ENCODE measurements around the gene ELFN1. TPM values are rescaled to one million over a fixed set of nuclear protein-coding genes. Genes with fewer than 3 reads are reported as not detected.

Gene ELFN1
- total RNA-seq, 5 donors from 2014 or later (not counting 1 experiment from before 2014, with no cell fraction given): 0.06 to 0.12 (median 0.07) TPM; not detected in 2

DNA sequence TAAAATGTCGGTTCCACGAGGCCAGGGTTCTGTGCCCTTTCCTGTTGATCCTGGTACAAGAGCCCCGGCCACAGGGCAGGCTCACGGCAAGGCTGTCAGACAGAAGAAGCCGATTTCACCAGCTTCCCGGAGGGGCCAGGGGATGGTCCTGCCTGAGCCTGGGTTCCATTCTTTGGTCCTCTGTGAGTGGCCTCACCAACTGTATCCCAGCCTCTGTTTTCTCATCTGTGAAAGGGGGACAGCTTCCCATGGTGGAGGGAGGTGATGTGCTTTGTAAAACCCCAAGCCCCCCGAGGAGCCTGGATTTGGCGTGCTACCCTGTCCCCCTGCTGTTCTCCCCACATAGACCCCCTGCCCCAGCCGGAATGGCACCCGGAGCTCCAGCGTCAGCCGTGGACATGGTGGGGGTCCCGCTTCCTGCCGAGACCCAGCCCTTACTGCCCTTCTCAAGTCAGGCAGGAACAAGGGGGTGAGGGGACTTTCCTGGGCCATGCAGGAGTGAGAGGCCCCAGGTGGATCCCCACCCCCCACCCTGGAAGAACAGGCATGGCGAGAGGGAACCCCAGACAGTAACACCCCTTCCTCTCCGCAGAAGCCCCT lies 28.3 kb upstream of the ELFN1 start:
- DNase-seq (no peak), ATAC-seq (replicated peaks in 1 of 4) (no peak)
- Mint-ChIP-seq H3K27me3 (peaks cover 3 to 19% of the 10 kb centered on the region in 2 donors), H3K9me3 (peaks cover 0 to 5% (median 0%) of the 10 kb centered on the region in 3 donors), H3K4me1 (no peaks in the 10 kb centered on the region), H3K4me3 (no peak overlapping the region), H3K36me3 (no peaks in the 10 kb centered on the region), H3K27ac (no peak overlapping the region)
- Histone ChIP-seq H3K27me3 (replicated peaks in 1 of 2; ENCODE audit: control insufficient read depth in 2 of 2, extremely low read depth in 1 of 2, insufficient read depth in 2 of 2, low read length in 1 of 2) (peaks cover 0 to 38% of the 10 kb centered on the region in 2 experiments), H3K4me1 (ENCODE audit: control insufficient read depth in 1 of 2, extremely low read depth in 1 of 2, insufficient read depth in 2 of 2, low read length in 2 of 2) (no peaks in the 10 kb centered on the region), H3K36me3 (ENCODE audit: control insufficient read depth in 2 of 2, extremely low read depth in 1 of 2, insufficient read depth in 1 of 2, low read length in 1 of 2) (no peaks in the 10 kb centered on the region), H3K27ac (ENCODE audit: low read length) (no peak overlapping the region), H3K9me3 (no peaks in the 10 kb centered on the region), H3K4me3 (ENCODE audit: control insufficient read depth in 1 of 2, extremely low read depth in 1 of 2, low read length in 1 of 2) (no peak overlapping the region)
- ChIA-PET POLR2A (no interaction called here), CTCF (interaction anchor here (0.5 to 0.6 kb wide), 2 partner anchors 63 to 705 kb away, joined by 3 read pairs; no protein-coding TSS in a partner anchor)
- 84% methylated on average over 10 of the region's 16 CpGs for WGBS (ENCODE audit: insufficient coverage)

DNA sequence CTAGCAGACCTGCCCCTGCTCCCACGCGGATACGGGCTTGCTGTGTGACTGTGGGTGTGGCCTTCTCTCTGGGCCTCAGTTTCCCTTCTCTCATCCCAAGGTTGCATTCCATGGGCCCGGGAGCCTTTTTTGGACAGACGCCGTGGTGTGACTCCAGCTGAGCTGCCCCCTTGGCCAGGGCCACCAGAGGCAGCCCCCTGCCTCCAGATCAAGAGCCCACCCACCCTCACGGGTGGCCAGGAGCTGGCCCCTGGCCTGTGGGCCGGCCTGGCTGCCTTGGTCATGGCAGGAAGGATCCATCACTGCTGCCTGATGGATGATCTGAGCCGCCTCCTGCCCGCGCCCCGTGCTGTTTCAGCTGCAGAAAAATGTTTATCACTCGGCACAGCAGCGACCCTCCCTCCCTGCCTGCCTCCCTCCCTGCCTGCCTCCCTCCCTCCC lies 27.8 kb upstream of the ELFN1 start:
- Mint-ChIP-seq H3K27ac (no peak overlapping the region), H3K9me3 (peaks cover 0 to under 1% (median 0%) of the 10 kb centered on the region in 3 donors), H3K4me1 (no peaks in the 10 kb centered on the region), H3K27me3 (peaks cover 3 to 23% of the 10 kb centered on the region in 2 donors), H3K4me3 (no peak overlapping the region), H3K36me3 (no peaks in the 10 kb centered on the region)
- DNase-seq: no peak
- Histone ChIP-seq H3K4me1 (ENCODE audit: control insufficient read depth in 1 of 2, extremely low read depth in 1 of 2, insufficient read depth in 2 of 2, low read length in 2 of 2) (no peaks in the 10 kb centered on the region), H3K27me3 (replicated peaks in 1 of 2; ENCODE audit: control insufficient read depth in 2 of 2, extremely low read depth in 1 of 2, insufficient read depth in 2 of 2, low read length in 1 of 2) (peaks cover 0 to 43% of the 10 kb centered on the region in 2 experiments), H3K36me3 (ENCODE audit: control insufficient read depth in 2 of 2, extremely low read depth in 1 of 2, insufficient read depth in 1 of 2, low read length in 1 of 2) (no peaks in the 10 kb centered on the region), H3K27ac (ENCODE audit: low read length) (no peak overlapping the region), H3K4me3 (ENCODE audit: control insufficient read depth in 1 of 2, extremely low read depth in 1 of 2, low read length in 1 of 2) (no peak overlapping the region), H3K9me3 (no peaks in the 10 kb centered on the region)
- WGBS (ENCODE audit: insufficient coverage): 17% methylated on average over 1 of the region's 14 CpGs
- ChIA-PET CTCF (no interaction called here), POLR2A (no interaction called here)
- ATAC-seq (replicated peaks in 1 of 4): no peak

DNA sequence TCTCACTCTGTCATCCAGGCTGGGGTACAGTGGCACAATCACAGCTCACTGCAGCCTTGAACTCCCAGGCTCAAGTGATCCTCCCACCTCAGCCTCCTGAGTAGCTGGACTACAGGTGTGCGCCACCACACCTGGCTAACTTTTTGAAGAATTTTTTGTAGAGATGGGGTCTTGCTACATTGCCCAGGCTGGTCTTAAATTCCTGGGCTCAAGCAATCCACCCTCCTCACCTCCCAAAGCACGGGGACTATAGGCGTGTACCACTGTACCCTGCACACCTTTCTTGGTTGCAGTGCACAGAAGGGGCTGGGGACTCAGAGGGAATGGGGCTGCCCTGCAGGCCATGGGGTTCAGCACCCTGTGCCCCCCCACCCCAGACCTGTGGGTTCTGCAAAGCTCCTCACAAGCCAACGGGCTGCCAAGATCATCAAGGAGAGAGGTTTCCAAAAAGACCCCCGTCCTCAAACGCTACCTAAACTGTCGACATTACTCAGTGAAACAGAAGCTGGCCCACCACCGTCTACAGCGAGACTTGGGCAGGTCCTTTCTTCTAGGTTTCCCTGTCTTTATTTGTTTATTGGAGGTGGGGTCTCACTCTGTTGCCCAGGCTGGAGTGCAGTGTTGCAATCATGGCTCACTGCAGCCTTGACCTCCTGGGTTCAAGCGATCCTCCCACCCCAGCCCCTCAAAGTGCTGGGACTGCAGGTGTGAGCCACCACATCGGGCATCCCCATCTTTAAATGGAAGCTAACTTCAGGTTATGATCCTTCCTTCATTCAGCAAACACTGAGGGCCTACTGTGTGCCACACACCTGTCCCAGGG lies 26.6 kb upstream of the ELFN1 start:
- no peaks in the 10 kb centered on the region for H3K9me3 ChIP-seq
- no peaks in the 10 kb centered on the region for H3K4me1 ChIP-seq (ENCODE audit: control insufficient read depth in 1 of 2, extremely low read depth in 1 of 2, insufficient read depth in 2 of 2, low read length in 2 of 2)
- H3K4me1 Mint-ChIP-seq: no peaks in the 10 kb centered on the region
- no peak for ATAC-seq (replicated peaks in 1 of 4)
- peaks cover 6 to 25% of the 10 kb centered on the region in 2 donors for H3K27me3 Mint-ChIP-seq
- no peaks in the 10 kb centered on the region for H3K9me3 Mint-ChIP-seq
- H3K4me3 Mint-ChIP-seq: no peak overlapping the region
- H3K27ac Mint-ChIP-seq: no peak overlapping the region
- DNase-seq: no peak
- CTCF ChIA-PET: no interaction called here
- POLR2A ChIA-PET: no interaction called here
- WGBS (ENCODE audit: insufficient coverage): 69% methylated on average over 4 of the region's 11 CpGs
- no peak overlapping the region for H3K27ac ChIP-seq (ENCODE audit: low read length)
- H3K36me3 Mint-ChIP-seq: no peaks in the 10 kb centered on the region
- peaks cover 0 to 53% of the 10 kb centered on the region in 2 experiments for H3K27me3 ChIP-seq (replicated peaks in 1 of 2; ENCODE audit: control insufficient read depth in 2 of 2, extremely low read depth in 1 of 2, insufficient read depth in 2 of 2, low read length in 1 of 2)
- H3K4me3 ChIP-seq (ENCODE audit: control insufficient read depth in 1 of 2, extremely low read depth in 1 of 2, low read length in 1 of 2): no peak overlapping the region
- no peaks in the 10 kb centered on the region for H3K36me3 ChIP-seq (ENCODE audit: control insufficient read depth in 2 of 2, extremely low read depth in 1 of 2, insufficient read depth in 1 of 2, low read length in 1 of 2)

DNA sequence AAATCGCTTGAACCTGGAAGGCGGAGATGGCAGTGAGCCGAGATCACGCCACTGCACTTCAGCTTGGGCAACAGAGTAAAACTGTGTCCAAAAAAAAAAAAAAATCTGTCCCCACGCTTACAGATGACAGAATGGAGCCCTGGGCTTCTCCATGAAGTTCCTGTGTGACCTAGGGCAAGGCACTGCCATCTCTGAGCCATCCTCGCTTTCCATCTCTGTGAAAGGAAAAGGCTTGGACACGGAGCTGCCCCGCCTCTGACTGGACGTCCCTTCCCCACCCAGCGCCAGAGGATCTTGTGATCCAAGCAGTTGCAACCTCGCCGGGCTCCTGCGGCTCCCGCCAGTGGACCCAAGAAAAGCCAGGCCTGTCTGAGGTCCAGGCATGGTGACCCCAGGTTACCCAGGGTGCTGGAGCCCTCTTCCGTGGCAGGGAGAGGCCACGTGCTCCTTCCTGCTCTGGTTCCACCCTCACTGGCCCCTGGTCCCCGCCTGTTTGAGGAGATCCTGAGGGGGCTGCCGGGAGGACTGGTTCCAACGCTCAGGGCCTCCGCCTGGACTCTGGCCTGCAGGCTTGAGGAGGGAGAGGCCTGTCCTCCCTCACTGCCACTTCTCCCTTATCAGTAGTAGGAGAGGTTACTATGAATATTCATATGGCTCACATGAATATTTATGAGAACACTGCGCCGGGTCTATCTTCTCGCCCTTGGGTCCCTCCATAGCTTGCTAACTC lies 25.6 kb upstream of the ELFN1 start:
- no peak overlapping the region for H3K4me3 Mint-ChIP-seq
- H3K9me3 Mint-ChIP-seq: no peaks in the 10 kb centered on the region
- no peak overlapping the region for H3K27ac Mint-ChIP-seq
- H3K27me3 ChIP-seq (replicated peaks in 1 of 2; ENCODE audit: control insufficient read depth in 2 of 2, extremely low read depth in 1 of 2, insufficient read depth in 2 of 2, low read length in 1 of 2): peaks cover 0 to 60% of the 10 kb centered on the region in 2 experiments
- no peaks in the 10 kb centered on the region for H3K36me3 ChIP-seq (ENCODE audit: control insufficient read depth in 2 of 2, extremely low read depth in 1 of 2, insufficient read depth in 1 of 2, low read length in 1 of 2)
- 83% methylated on average over 16 of the region's 23 CpGs for WGBS (ENCODE audit: insufficient coverage)
- no peak for DNase-seq
- ATAC-seq (replicated peaks in 1 of 4): no peak
- H3K4me3 ChIP-seq (ENCODE audit: control insufficient read depth in 1 of 2, extremely low read depth in 1 of 2, low read length in 1 of 2): no peak overlapping the region
- H3K36me3 Mint-ChIP-seq: no peaks in the 10 kb centered on the region
- ChIA-PET CTCF (no interaction called here), POLR2A (no interaction called here)
- no peaks in the 10 kb centered on the region for H3K4me1 ChIP-seq (ENCODE audit: control insufficient read depth in 1 of 2, extremely low read depth in 1 of 2, insufficient read depth in 2 of 2, low read length in 2 of 2)
- peaks cover 15 to 35% of the 10 kb centered on the region in 2 donors for H3K27me3 Mint-ChIP-seq
- no peaks in the 10 kb centered on the region for H3K4me1 Mint-ChIP-seq
- H3K9me3 ChIP-seq: no peaks in the 10 kb centered on the region
- H3K27ac ChIP-seq (ENCODE audit: low read length): no peak overlapping the region

DNA sequence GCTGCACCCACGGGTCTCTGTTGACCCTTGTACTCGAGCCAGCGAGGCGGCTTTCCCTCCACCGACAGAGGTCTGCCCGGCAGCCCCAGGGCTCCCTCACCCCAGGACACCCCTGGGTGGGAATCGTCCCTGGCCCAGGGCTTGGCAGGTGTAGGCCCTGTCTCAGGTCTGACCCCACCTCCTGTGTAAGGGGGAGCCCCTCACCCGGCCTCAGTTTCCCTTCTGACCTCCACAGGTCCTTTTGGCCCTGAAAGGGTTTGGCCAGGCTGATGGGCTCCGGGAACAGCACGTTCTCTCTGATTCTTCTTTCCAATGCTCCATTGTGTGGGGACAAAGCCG lies 25.0 kb upstream of the ELFN1 start:
- Histone ChIP-seq H3K4me1 (ENCODE audit: control insufficient read depth in 1 of 2, extremely low read depth in 1 of 2, insufficient read depth in 2 of 2, low read length in 2 of 2) (no peaks in the 10 kb centered on the region), H3K4me3 (ENCODE audit: control insufficient read depth in 1 of 2, extremely low read depth in 1 of 2, low read length in 1 of 2) (no peak overlapping the region), H3K36me3 (ENCODE audit: control insufficient read depth in 2 of 2, extremely low read depth in 1 of 2, insufficient read depth in 1 of 2, low read length in 1 of 2) (no peaks in the 10 kb centered on the region), H3K27ac (ENCODE audit: low read length) (no peak overlapping the region), H3K9me3 (no peaks in the 10 kb centered on the region), H3K27me3 (replicated peaks in 1 of 2; ENCODE audit: control insufficient read depth in 2 of 2, extremely low read depth in 1 of 2, insufficient read depth in 2 of 2, low read length in 1 of 2) (peaks cover 0 to 62% of the 10 kb centered on the region in 2 experiments)
- H3K4me1 Mint-ChIP-seq: no peaks in the 10 kb centered on the region
- no peaks in the 10 kb centered on the region for H3K9me3 Mint-ChIP-seq
- ATAC-seq (replicated peaks in 1 of 4) (no peak), DNase-seq (no peak)
- H3K27ac Mint-ChIP-seq: no peak overlapping the region
- CTCF ChIA-PET: no interaction called here
- peaks cover 15 to 35% of the 10 kb centered on the region in 2 donors for H3K27me3 Mint-ChIP-seq
- H3K36me3 Mint-ChIP-seq: no peaks in the 10 kb centered on the region
- no peak overlapping the region for H3K4me3 Mint-ChIP-seq
- WGBS (ENCODE audit: insufficient coverage): 79% methylated on average over 11 of the region's 11 CpGs
- POLR2A ChIA-PET: no interaction called here

DNA sequence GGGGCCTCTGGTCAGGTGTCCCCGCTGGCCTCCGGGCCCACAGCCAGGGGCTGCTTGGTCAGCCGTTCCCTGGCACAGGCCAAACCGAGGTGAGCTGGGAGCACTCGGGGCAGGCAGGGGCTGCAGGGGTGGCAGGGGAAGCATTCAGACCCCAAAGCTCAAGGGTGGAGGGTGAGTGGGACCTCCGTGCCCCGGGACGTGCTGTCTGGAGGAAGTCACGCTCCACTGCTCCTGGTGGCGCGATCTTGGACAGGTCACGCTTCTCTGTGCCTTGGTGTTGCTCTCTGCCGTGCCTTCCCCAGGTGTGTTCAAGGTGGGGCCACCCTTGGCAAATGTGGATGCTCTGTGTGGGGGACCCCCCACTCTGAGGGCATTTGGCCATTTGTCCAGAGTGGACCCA lies 24.6 kb upstream of the ELFN1 start:
- ChIA-PET POLR2A (no interaction called here), CTCF (interaction anchor here in 1 of 2 donors (0.7 kb wide), 1 partner anchor 54 kb away, joined by 3 read pairs; no protein-coding TSS in a partner anchor)
- Histone ChIP-seq H3K36me3 (ENCODE audit: control insufficient read depth in 2 of 2, extremely low read depth in 1 of 2, insufficient read depth in 1 of 2, low read length in 1 of 2) (no peaks in the 10 kb centered on the region), H3K27me3 (replicated peaks in 1 of 2; ENCODE audit: control insufficient read depth in 2 of 2, extremely low read depth in 1 of 2, insufficient read depth in 2 of 2, low read length in 1 of 2) (peaks cover 0 to 66% of the 10 kb centered on the region in 2 experiments), H3K9me3 (no peaks in the 10 kb centered on the region), H3K4me1 (ENCODE audit: control insufficient read depth in 1 of 2, extremely low read depth in 1 of 2, insufficient read depth in 2 of 2, low read length in 2 of 2) (no peaks in the 10 kb centered on the region), H3K27ac (ENCODE audit: low read length) (no peak overlapping the region), H3K4me3 (ENCODE audit: control insufficient read depth in 1 of 2, extremely low read depth in 1 of 2, low read length in 1 of 2) (no peak overlapping the region)
- H3K4me3 Mint-ChIP-seq: no peak overlapping the region
- no peak for DNase-seq
- no peaks in the 10 kb centered on the region for H3K9me3 Mint-ChIP-seq
- no peak for ATAC-seq (replicated peaks in 1 of 4)
- no peak overlapping the region for H3K27ac Mint-ChIP-seq
- 90% methylated on average over 13 of the region's 13 CpGs for WGBS (ENCODE audit: insufficient coverage)
- H3K27me3 Mint-ChIP-seq: peaks cover 15 to 35% of the 10 kb centered on the region in 2 donors
- no peaks in the 10 kb centered on the region for H3K4me1 Mint-ChIP-seq
- H3K36me3 Mint-ChIP-seq: no peaks in the 10 kb centered on the region

Measured in T-cell (primary cell).